DND-41 (cell line): ENCODE results near the gene LHX2.

Experiments used
- ATAC-seq: fragments of 200-7000 bp; cut with Tn5 transposase; 3 replicates; pipeline ENCODE4 v1.9.1; 2021; ENCODE audit warnings: low read depth; ENCODE audit not compliant: insufficient read depth
- DNase-seq: peaks from one replicate; pipeline ENCODE4 v3.0.0-alpha.2; 2020
- H2AFZ ChIP-seq: 2 replicates; pipeline ENCODE4 v1.6.0; 2012; ENCODE audit warnings: low read depth, low read length
- H3K27ac ChIP-seq: 2 replicates; pipeline ENCODE4 v1.5.1; 2012; ENCODE audit warnings: low read length, inconsistent platforms
- H3K27me3 ChIP-seq: fragments of 200-600 bp; sonication (generic); 2 replicates; pipeline ENCODE4 v1.6.0; 2012; ENCODE audit warnings: low read length, mild to moderate bottlenecking, inconsistent platforms; ENCODE audit not compliant: insufficient read depth, poor library complexity
- H3K36me3 ChIP-seq: 2 replicates; pipeline ENCODE4 v1.5.1; 2012; ENCODE audit warnings: low read length, inconsistent platforms; ENCODE audit not compliant: insufficient read depth
- H3K4me1 ChIP-seq: 2 replicates; pipeline ENCODE4 v1.5.1; 2012; ENCODE audit warnings: mild to moderate bottlenecking, low read length; ENCODE audit not compliant: insufficient read depth
- H3K4me2 ChIP-seq: 2 replicates; pipeline ENCODE4 v1.6.0; 2012; ENCODE audit warnings: mild to moderate bottlenecking, moderate library complexity, low read length, inconsistent platforms; ENCODE audit not compliant: insufficient read depth
- H3K4me3 ChIP-seq, 2 experiments: fragments of 200-600 bp in 1 of 2; shearing (Covaris generic) in 1 of 2; 2 replicates each; pipeline ENCODE4 v1.5.1; 2012 to 2016; ENCODE audit warnings: inconsistent platforms in 2 of 2, low read length in 2 of 2, mild to moderate bottlenecking in 2 of 2, low read depth in 1 of 2, moderate library complexity in 1 of 2
- H3K79me2 ChIP-seq: 2 replicates; pipeline ENCODE4 v1.6.0; 2012; ENCODE audit warnings: low read length, inconsistent platforms; ENCODE audit not compliant: insufficient read depth
- H3K9ac ChIP-seq: 2 replicates; pipeline ENCODE4 v1.6.0; 2012; ENCODE audit warnings: low read depth, mild to moderate bottlenecking, inconsistent platforms, low read length, moderate library complexity
- H3K9me3 ChIP-seq: 2 replicates; pipeline ENCODE4 v1.5.1; 2012; ENCODE audit warnings: low read length, moderate library complexity, mild to moderate bottlenecking, inconsistent platforms; ENCODE audit not compliant: insufficient read depth, severe bottlenecking
- H4K20me1 ChIP-seq: 2 replicates; pipeline ENCODE4 v1.6.0; 2012; ENCODE audit warnings: low read length; ENCODE audit not compliant: insufficient read depth
- EZH2 ChIP-seq: IDR thresholded peaks from 3 replicates; pipeline ENCODE4 v1.6.1; 2012; ENCODE audit warnings: borderline replicate concordance, low read depth, mild to moderate bottlenecking, moderate library complexity, low read length, inconsistent platforms; ENCODE audit not compliant: severe bottlenecking
- TF ChIP-seq, protein P1 (sequence below): IDR thresholded peaks from 2 replicates; pipeline ENCODE4 v1.5.1; 2012; ENCODE audit warnings: borderline replicate concordance, low read length, moderate library complexity, mild to moderate bottlenecking; ENCODE audit not compliant: poor library complexity, severe bottlenecking; ENCODE audit errors: extremely low read depth

LHX2 gene

GRCh38 chr9:124009531-124010217 lies 1.9 kb upstream of the LHX2 start:
- H3K27ac ChIP-seq = no peak overlapping the region
- H4K20me1 ChIP-seq = no peaks in the 10 kb centered on the region
- no peak overlapping the region for H3K4me3 ChIP-seq
- H3K9ac ChIP-seq = no peak overlapping the region
- no peak for TF ChIP-seq EZH2
- TF ChIP-seq, protein P1, sequence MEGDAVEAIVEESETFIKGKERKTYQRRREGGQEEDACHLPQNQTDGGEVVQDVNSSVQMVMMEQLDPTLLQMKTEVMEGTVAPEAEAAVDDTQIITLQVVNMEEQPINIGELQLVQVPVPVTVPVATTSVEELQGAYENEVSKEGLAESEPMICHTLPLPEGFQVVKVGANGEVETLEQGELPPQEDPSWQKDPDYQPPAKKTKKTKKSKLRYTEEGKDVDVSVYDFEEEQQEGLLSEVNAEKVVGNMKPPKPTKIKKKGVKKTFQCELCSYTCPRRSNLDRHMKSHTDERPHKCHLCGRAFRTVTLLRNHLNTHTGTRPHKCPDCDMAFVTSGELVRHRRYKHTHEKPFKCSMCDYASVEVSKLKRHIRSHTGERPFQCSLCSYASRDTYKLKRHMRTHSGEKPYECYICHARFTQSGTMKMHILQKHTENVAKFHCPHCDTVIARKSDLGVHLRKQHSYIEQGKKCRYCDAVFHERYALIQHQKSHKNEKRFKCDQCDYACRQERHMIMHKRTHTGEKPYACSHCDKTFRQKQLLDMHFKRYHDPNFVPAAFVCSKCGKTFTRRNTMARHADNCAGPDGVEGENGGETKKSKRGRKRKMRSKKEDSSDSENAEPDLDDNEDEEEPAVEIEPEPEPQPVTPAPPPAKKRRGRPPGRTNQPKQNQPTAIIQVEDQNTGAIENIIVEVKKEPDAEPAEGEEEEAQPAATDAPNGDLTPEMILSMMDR = no peak
- DNase-seq (no peak), ATAC-seq (no peak)
- H3K4me2 ChIP-seq = no peak overlapping the region
- no peaks in the 10 kb centered on the region for H3K4me1 ChIP-seq
- no peak overlapping the region for H2AFZ ChIP-seq
- no peaks in the 10 kb centered on the region for H3K79me2 ChIP-seq
- peaks cover 27% of the 10 kb centered on the region for H3K27me3 ChIP-seq
- H3K9me3 ChIP-seq = no peaks in the 10 kb centered on the region
- H3K36me3 ChIP-seq = no peaks in the 10 kb centered on the region

- no peaks in the 10 kb centered on the region for H3K9me3 ChIP-seq
- no peak for TF ChIP-seq EZH2
- TF ChIP-seq, protein P1 = no peak
- ATAC-seq = no peak
- no peak overlapping the region for H2AFZ ChIP-seq
- H4K20me1 ChIP-seq = no peaks in the 10 kb centered on the region
- no peaks in the 10 kb centered on the region for H3K79me2 ChIP-seq
- H3K4me2 ChIP-seq = no peak overlapping the region
- DNase-seq = no peak
- no peak overlapping the region for H3K9ac ChIP-seq
- H3K27me3 ChIP-seq = peaks cover 22% of the 10 kb centered on the region
- no peaks in the 10 kb centered on the region for H3K36me3 ChIP-seq
- H3K27ac ChIP-seq = no peak overlapping the region
- no peak overlapping the region for H3K4me3 ChIP-seq
- no peaks in the 10 kb centered on the region for H3K4me1 ChIP-seq
Measured at GRCh38 chr9:124010303-124010664, 1.3 kb upstream of the LHX2 start.

DNA sequence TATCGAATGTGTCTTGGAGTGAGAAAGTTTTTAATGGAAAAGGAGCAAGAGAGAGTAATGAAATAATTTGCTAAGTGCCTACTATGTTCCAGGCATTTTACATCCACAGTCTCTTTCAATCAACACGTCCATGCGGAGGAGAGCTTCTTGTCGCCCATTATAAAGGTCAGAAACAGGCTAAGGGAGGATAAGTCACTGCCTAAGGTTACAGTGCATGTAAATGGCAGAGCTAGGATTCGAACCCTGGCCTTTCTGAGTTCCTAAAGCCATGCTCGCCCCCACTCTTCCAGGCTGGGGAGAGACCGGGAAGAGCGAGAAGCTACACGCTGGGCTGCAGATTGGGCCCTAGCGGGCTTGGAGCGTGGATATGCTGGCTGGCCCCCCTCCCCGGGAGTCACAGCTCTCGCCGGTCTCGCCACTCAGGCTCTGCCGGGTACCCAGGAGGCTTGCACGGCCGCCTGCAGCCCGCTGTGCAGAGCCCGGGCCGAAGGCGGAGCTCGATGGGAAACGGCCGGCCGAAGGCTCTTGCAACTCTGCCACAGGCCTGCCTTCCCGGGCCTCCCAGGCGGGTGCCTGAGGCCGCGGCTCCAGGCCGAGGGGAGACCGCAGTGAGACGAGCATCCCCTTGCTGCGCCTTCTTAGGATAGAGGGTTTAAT lies 775 bp upstream of the LHX2 start:
- H3K27me3 ChIP-seq = peaks cover 17% of the 10 kb centered on the region
- no peaks in the 10 kb centered on the region for H3K79me2 ChIP-seq
- TF ChIP-seq, protein P1 = no peak
- TF ChIP-seq EZH2 = no peak
- no peaks in the 10 kb centered on the region for H4K20me1 ChIP-seq
- H3K36me3 ChIP-seq = no peaks in the 10 kb centered on the region
- no peak overlapping the region for H3K4me3 ChIP-seq
- no peak overlapping the region for H2AFZ ChIP-seq
- DNase-seq = no peak
- no peak overlapping the region for H3K27ac ChIP-seq
- H3K9me3 ChIP-seq = no peaks in the 10 kb centered on the region
- no peak for ATAC-seq
- no peaks in the 10 kb centered on the region for H3K4me1 ChIP-seq
- no peak overlapping the region for H3K9ac ChIP-seq
- H3K4me2 ChIP-seq = no peak overlapping the region
